Naive B cell (primary cell): Measurements from ENCODE around the gene HDAC9. TPM values are rescaled to one million over a fixed set of nuclear protein-coding genes. Genes with fewer than 3 reads are reported as not detected.

Experiments used
- ATAC-seq, 2 donors: fragments of 150-1000 bp; cut with Tn5 transposase; 2 replicates each; pipeline ENCODE4 v1.10.0; 2021; ENCODE audit warnings: low read depth in 2 of 2, mild to moderate bottlenecking in 2 of 2, moderate library complexity in 2 of 2
- DNase-seq: peaks from one replicate; pipeline ENCODE4 v3.0.0; 2022
- H3K27ac Mint-ChIP-seq, 6 donors: one replicate each; pipeline ENCODE4 v1.8.0; 2020 to 2022; ENCODE audit warnings: mild to moderate bottlenecking in 6 of 6, mixed read lengths in 6 of 6, moderate library complexity in 5 of 6, inconsistent platforms in 2 of 6
- H3K27me3 Mint-ChIP-seq, 3 donors: one replicate each; pipeline ENCODE4 v1.8.0; 2021 to 2022; ENCODE audit warnings: mixed read lengths in 3 of 3, mild to moderate bottlenecking in 1 of 3
- H3K36me3 Mint-ChIP-seq, 2 donors: one replicate each; pipeline ENCODE4 v1.8.0; 2020 to 2022; ENCODE audit warnings: mixed read lengths in 2 of 2, inconsistent platforms in 1 of 2, mild to moderate bottlenecking in 1 of 2
- H3K4me1 Mint-ChIP-seq, 3 donors: one replicate each; pipeline ENCODE4 v1.8.0; 2020 to 2022; ENCODE audit warnings: mixed read lengths in 3 of 3, inconsistent platforms in 1 of 3, mild to moderate bottlenecking in 1 of 3, moderate library complexity in 1 of 3
- H3K4me3 Mint-ChIP-seq, 8 donors: one replicate each; pipeline ENCODE4 v1.8.0; 2020 to 2022; ENCODE audit warnings: mild to moderate bottlenecking in 8 of 8, mixed read lengths in 8 of 8, moderate library complexity in 8 of 8, inconsistent platforms in 2 of 8
- H3K9me3 Mint-ChIP-seq, 7 donors: one replicate each; pipeline ENCODE4 v1.8.0; 2020 to 2022; ENCODE audit warnings: mixed read lengths in 7 of 7, mild to moderate bottlenecking in 5 of 7, inconsistent platforms in 2 of 7, moderate library complexity in 1 of 7
- polyA plus RNA-seq, 6 donors: library from polyadenylated mRNA; unstranded; fragments of 300-500 nt; fragmentation: Illumina TruSeq; gene quantifications; one replicate each; pipeline ENCODE4 v1.2.3, GENCODE V29; 2021; ENCODE audit warnings: low read depth in 6 of 6

HDAC9 gene
- polyA plus RNA-seq, 6 donors from 2014 or later: 86.5 to 123 (median 108) TPM

GRCh38 chr7:18518555-18518954, 23.0 kb downstream of the HDAC9 start:
- H3K4me1 Mint-ChIP-seq: peaks cover 49 to 59% (median 50%) of the 10 kb centered on the region in 3 donors
- H3K27ac Mint-ChIP-seq: peak overlapping the region in 5 of 6 donors; percentile 12 to 78 (median 51)
- ATAC-seq (no peak), DNase-seq (no peak)
- H3K27me3 Mint-ChIP-seq: no peaks in the 10 kb centered on the region
- peaks cover 0 to 2% (median 0%) of the 10 kb centered on the region in 7 donors for H3K9me3 Mint-ChIP-seq
- H3K4me3 Mint-ChIP-seq: peak overlapping the region in 1 of 8 donors; percentile 16
- peaks cover 5 to 8% of the 10 kb centered on the region in 2 donors for H3K36me3 Mint-ChIP-seq

GRCh38 chr7:18520450-18521235, 25.1 kb downstream of the HDAC9 start:
- Mint-ChIP-seq H3K9me3 (peaks cover 0 to 5% (median 0%) of the 10 kb centered on the region in 7 donors), H3K4me1 (peaks cover 51 to 73% (median 58%) of the 10 kb centered on the region in 3 donors), H3K36me3 (peaks cover 5 to 12% of the 10 kb centered on the region in 2 donors), H3K4me3 (peak overlapping the region; percentile 53 to 83 (median 78)), H3K27me3 (no peaks in the 10 kb centered on the region), H3K27ac (peak overlapping the region; percentile 88 to 97 (median 92))
- peak; percentile 89 to 90 for ATAC-seq
- peak; percentile 59 for DNase-seq

- no peaks in the 10 kb centered on the region for H3K27me3 Mint-ChIP-seq
- peaks cover 5 to 12% of the 10 kb centered on the region in 2 donors for H3K36me3 Mint-ChIP-seq
- ATAC-seq (peak; percentile 39 to 45), DNase-seq (peak; percentile 41)
- H3K9me3 Mint-ChIP-seq: peaks cover 0 to 5% (median 0%) of the 10 kb centered on the region in 7 donors
- H3K27ac Mint-ChIP-seq: peak overlapping the region in 5 of 6 donors; percentile 83 to 97 (median 90)
- peaks cover 56 to 76% (median 64%) of the 10 kb centered on the region in 3 donors for H3K4me1 Mint-ChIP-seq
- H3K4me3 Mint-ChIP-seq: peak overlapping the region in 7 of 8 donors; percentile 53 to 83 (median 77)
Observed at GRCh38 chr7:18521236-18521589, 25.7 kb downstream of the HDAC9 start.

- no peak for DNase-seq
Observed at GRCh38 chr7:18521945-18522566, 26.5 kb downstream of the HDAC9 start.

GRCh38 chr7:18524248-18524647, 28.7 kb downstream of the HDAC9 start:
- Mint-ChIP-seq H3K36me3 (peaks cover 0 to 12% of the 10 kb centered on the region in 2 donors), H3K9me3 (peaks cover 0 to 5% (median 0%) of the 10 kb centered on the region in 7 donors), H3K4me3 (no peak overlapping the region), H3K27ac (peak overlapping the region in 1 of 6 donors; percentile 18), H3K4me1 (peaks cover 66 to 75% (median 71%) of the 10 kb centered on the region in 3 donors), H3K27me3 (no peaks in the 10 kb centered on the region)
- DNase-seq: no peak
- no peak for ATAC-seq

More at GRCh38 chr7:18521945-18522566, 26.5 kb downstream of the HDAC9 start:
- peak; percentile 22 to 26 for ATAC-seq
- Mint-ChIP-seq H3K36me3 (peaks cover 5 to 12% of the 10 kb centered on the region in 2 donors), H3K27ac (peak overlapping the region; percentile 30 to 90 (median 59)), H3K27me3 (no peaks in the 10 kb centered on the region), H3K4me1 (peaks cover 63 to 84% (median 72%) of the 10 kb centered on the region in 3 donors), H3K4me3 (peak overlapping the region in 6 of 8 donors; percentile 20 to 77 (median 64)), H3K9me3 (peaks cover 0 to 5% (median 0%) of the 10 kb centered on the region in 7 donors)

GRCh38 chr7:18526368-18526878, 30.9 kb downstream of the HDAC9 start:
- no peaks in the 10 kb centered on the region for H3K27me3 Mint-ChIP-seq
- no peak for DNase-seq
- peaks cover 0 to 12% of the 10 kb centered on the region in 2 donors for H3K36me3 Mint-ChIP-seq
- peaks cover 0 to 5% (median 0%) of the 10 kb centered on the region in 7 donors for H3K9me3 Mint-ChIP-seq
- no peak for ATAC-seq
- peaks cover 64 to 67% (median 66%) of the 10 kb centered on the region in 3 donors for H3K4me1 Mint-ChIP-seq
- H3K4me3 Mint-ChIP-seq: peak overlapping the region in 5 of 8 donors; percentile 24 to 75 (median 55)
- H3K27ac Mint-ChIP-seq: peak overlapping the region in 4 of 6 donors; percentile 1 to 60 (median 28)

GRCh38 chr7:18529239-18529638, 33.7 kb downstream of the HDAC9 start:
- peak overlapping the region in 3 of 8 donors; percentile 13 to 60 (median 34) for H3K4me3 Mint-ChIP-seq
- ATAC-seq: no peak
- H3K27ac Mint-ChIP-seq: peak overlapping the region in 4 of 6 donors; percentile 29 to 87 (median 52)
- peaks cover 64 to 75% (median 66%) of the 10 kb centered on the region in 3 donors for H3K4me1 Mint-ChIP-seq
- no peaks in the 10 kb centered on the region for H3K27me3 Mint-ChIP-seq
- no peak for DNase-seq
- H3K36me3 Mint-ChIP-seq: no peaks in the 10 kb centered on the region
- peaks cover 0 to 1% (median 0%) of the 10 kb centered on the region in 7 donors for H3K9me3 Mint-ChIP-seq

- DNase-seq (peak; percentile 60), ATAC-seq (peak; percentile 93)
- no peaks in the 10 kb centered on the region for H3K27me3 Mint-ChIP-seq
- peaks cover 66 to 84% (median 71%) of the 10 kb centered on the region in 3 donors for H3K4me1 Mint-ChIP-seq
- H3K9me3 Mint-ChIP-seq: peaks cover 0 to 2% (median 0%) of the 10 kb centered on the region in 7 donors
- peak overlapping the region; percentile 86 to 98 (median 94) for H3K27ac Mint-ChIP-seq
- H3K4me3 Mint-ChIP-seq: peak overlapping the region; percentile 56 to 90 (median 80)
- no peaks in the 10 kb centered on the region for H3K36me3 Mint-ChIP-seq
Observed at GRCh38 chr7:18530224-18531179, 35.0 kb downstream of the HDAC9 start.

GRCh38 chr7:18531539-18531938, 36.0 kb downstream of the HDAC9 start:
- no peak for ATAC-seq
- DNase-seq: no peak
- peak overlapping the region in 6 of 8 donors; percentile 25 to 70 (median 40) for H3K4me3 Mint-ChIP-seq
- peak overlapping the region; percentile 60 to 95 (median 88) for H3K27ac Mint-ChIP-seq
- H3K36me3 Mint-ChIP-seq: no peaks in the 10 kb centered on the region
- H3K27me3 Mint-ChIP-seq: no peaks in the 10 kb centered on the region
- peaks cover 61 to 84% (median 68%) of the 10 kb centered on the region in 3 donors for H3K4me1 Mint-ChIP-seq
- H3K9me3 Mint-ChIP-seq: peaks cover 0 to 2% (median 0%) of the 10 kb centered on the region in 7 donors

GRCh38 chr7:18532813-18533212, 37.3 kb downstream of the HDAC9 start:
- Mint-ChIP-seq H3K36me3 (no peaks in the 10 kb centered on the region), H3K27ac (peak overlapping the region; percentile 20 to 90 (median 71)), H3K4me3 (peak overlapping the region in 6 of 8 donors; percentile 6 to 84 (median 54)), H3K9me3 (peaks cover 0 to 2% (median 0%) of the 10 kb centered on the region in 7 donors), H3K27me3 (no peaks in the 10 kb centered on the region), H3K4me1 (peaks cover 63 to 81% (median 72%) of the 10 kb centered on the region in 3 donors)
- no peak for ATAC-seq
- DNase-seq: no peak

GRCh38 chr7:18534481-18534880, 38.9 kb downstream of the HDAC9 start:
- no peak for ATAC-seq
- H3K4me3 Mint-ChIP-seq: peak overlapping the region in 5 of 8 donors; percentile 26 to 74 (median 60)
- no peak for DNase-seq
- peak overlapping the region in 5 of 6 donors; percentile 72 to 89 (median 82) for H3K27ac Mint-ChIP-seq
- peaks cover 0 to 2% (median 0%) of the 10 kb centered on the region in 7 donors for H3K9me3 Mint-ChIP-seq
- H3K4me1 Mint-ChIP-seq: peaks cover 67 to 81% (median 76%) of the 10 kb centered on the region in 3 donors
- H3K36me3 Mint-ChIP-seq: no peaks in the 10 kb centered on the region
- H3K27me3 Mint-ChIP-seq: no peaks in the 10 kb centered on the region

- peak overlapping the region in 2 of 6 donors; percentile 23 to 26 for H3K27ac Mint-ChIP-seq
- H3K4me1 Mint-ChIP-seq: peaks cover 62 to 82% (median 73%) of the 10 kb centered on the region in 3 donors
- no peak for ATAC-seq
- DNase-seq: no peak
- no peaks in the 10 kb centered on the region for H3K27me3 Mint-ChIP-seq
- H3K36me3 Mint-ChIP-seq: no peaks in the 10 kb centered on the region
- H3K9me3 Mint-ChIP-seq: peaks cover 0 to 2% (median 0%) of the 10 kb centered on the region in 7 donors
- peak overlapping the region in 2 of 8 donors; percentile 25 to 59 for H3K4me3 Mint-ChIP-seq
Observed at GRCh38 chr7:18535810-18536415, 40.4 kb downstream of the HDAC9 start.
